ENCODE measurements around the gene LRRC27. TPM values are rescaled to one million over a fixed set of nuclear protein-coding genes. Genes with fewer than 3 reads are reported as not detected.
"Not testable (repeated sequence)": the region's sequence is repeated elsewhere in the genome, so short reads cannot be mapped to it uniquely, and the experiment has no call there.

LRRC27 gene
- total RNA-seq, 1 experiment from 2014 or later: 4.1 TPM

DNA sequence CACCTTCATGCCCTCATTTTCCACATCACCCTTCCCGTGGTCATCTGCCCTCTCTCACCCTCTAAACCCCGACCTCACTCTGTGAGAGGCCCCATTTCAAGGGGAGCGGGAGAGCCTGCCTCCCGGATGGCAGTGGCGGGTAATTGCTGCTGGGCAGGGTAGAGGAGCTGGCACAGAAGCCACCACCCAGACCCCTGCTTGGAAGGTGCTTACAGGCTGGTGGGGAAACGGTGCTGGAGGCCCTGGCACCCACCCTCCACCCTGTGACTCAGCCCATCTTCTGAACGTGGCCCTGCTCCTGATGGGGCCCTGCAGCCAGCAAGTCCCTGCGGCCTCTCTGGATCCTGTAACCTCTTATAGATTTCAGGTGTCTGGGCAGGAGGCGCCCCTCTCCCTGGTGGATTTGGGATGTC is 54.4 kb downstream of the LRRC27 start:
- RAD21 ChIA-PET (ENCODE audit: low non-redundant PET in 1 of 2, low total read pairs in 2 of 2, uncharacterized antibody in 2 of 2, unreplicated experiment in 2 of 2): no interaction called here
- no peak overlapping the region for H3K4me3 ChIP-seq (replicated peaks in 1 of 2; ENCODE audit: low read depth in 1 of 2, low read length in 2 of 2)
- no peaks in the 10 kb centered on the region for H3K79me2 ChIP-seq (ENCODE audit: insufficient read depth, low read length)
- no peak for DNase-seq (ENCODE audit: low read depth, low spot score)
- no peak overlapping the region for H3K4me2 ChIP-seq (ENCODE audit: low read length)
- peaks cover 0 to 5% of the 10 kb centered on the region in 2 experiments; a peak in 1 of 4 replicates for H3K4me1 ChIP-seq (ENCODE audit: control insufficient read depth in 1 of 2, insufficient read depth in 2 of 2, low read length in 2 of 2)
- no peaks in the 10 kb centered on the region for H3K27me3 ChIP-seq (ENCODE audit: insufficient read depth, low read length)
- H3K9ac ChIP-seq (ENCODE audit: low read length): no peak overlapping the region
- H4K20me1 ChIP-seq (ENCODE audit: insufficient read depth): no peaks in the 10 kb centered on the region
- H3K9me2 ChIP-seq (ENCODE audit: insufficient read depth): no peaks in the 10 kb centered on the region
- no peak overlapping the region for H3K27ac ChIP-seq (ENCODE audit: low read depth, low read length)
- TF ChIP-seq, protein P1, sequence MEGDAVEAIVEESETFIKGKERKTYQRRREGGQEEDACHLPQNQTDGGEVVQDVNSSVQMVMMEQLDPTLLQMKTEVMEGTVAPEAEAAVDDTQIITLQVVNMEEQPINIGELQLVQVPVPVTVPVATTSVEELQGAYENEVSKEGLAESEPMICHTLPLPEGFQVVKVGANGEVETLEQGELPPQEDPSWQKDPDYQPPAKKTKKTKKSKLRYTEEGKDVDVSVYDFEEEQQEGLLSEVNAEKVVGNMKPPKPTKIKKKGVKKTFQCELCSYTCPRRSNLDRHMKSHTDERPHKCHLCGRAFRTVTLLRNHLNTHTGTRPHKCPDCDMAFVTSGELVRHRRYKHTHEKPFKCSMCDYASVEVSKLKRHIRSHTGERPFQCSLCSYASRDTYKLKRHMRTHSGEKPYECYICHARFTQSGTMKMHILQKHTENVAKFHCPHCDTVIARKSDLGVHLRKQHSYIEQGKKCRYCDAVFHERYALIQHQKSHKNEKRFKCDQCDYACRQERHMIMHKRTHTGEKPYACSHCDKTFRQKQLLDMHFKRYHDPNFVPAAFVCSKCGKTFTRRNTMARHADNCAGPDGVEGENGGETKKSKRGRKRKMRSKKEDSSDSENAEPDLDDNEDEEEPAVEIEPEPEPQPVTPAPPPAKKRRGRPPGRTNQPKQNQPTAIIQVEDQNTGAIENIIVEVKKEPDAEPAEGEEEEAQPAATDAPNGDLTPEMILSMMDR (IDR thresholded peaks at IDR 0.05 in 2 of 3, conservative IDR thresholded peaks at IDR 0.05 in 1 of 3; ENCODE audit: borderline replicate concordance in 1 of 3, insufficient read depth in 1 of 3, low read depth in 2 of 3, low read length in 2 of 3): no peak
- TF ChIP-seq FOSL1 (IDR thresholded peaks at IDR 0.05; ENCODE audit: low read depth) (no peak), RAD21 (IDR thresholded peaks at IDR 0.05; ENCODE audit: low read depth) (no peak)
- intact Hi-C loops (cut with micrococcal nuclease): no loop called here
- no peaks in the 10 kb centered on the region for H3K36me3 ChIP-seq (ENCODE audit: control insufficient read depth in 1 of 2, insufficient read depth in 2 of 2, low read length in 2 of 2)
- H2AFZ ChIP-seq (ENCODE audit: low read depth, low read length, poor library complexity, severe bottlenecking): no peak overlapping the region
- no peaks in the 10 kb centered on the region for H3K9me3 ChIP-seq (ENCODE audit: control insufficient read depth in 1 of 2, insufficient read depth in 1 of 2, low read depth in 1 of 2, low read length in 2 of 2)
- no TSS peak for BruUV-seq (replicated peaks)
- POLR2A ChIA-PET: no interaction called here
- CTCF ChIA-PET: no interaction called here
- ATAC-seq: no peak

DNA sequence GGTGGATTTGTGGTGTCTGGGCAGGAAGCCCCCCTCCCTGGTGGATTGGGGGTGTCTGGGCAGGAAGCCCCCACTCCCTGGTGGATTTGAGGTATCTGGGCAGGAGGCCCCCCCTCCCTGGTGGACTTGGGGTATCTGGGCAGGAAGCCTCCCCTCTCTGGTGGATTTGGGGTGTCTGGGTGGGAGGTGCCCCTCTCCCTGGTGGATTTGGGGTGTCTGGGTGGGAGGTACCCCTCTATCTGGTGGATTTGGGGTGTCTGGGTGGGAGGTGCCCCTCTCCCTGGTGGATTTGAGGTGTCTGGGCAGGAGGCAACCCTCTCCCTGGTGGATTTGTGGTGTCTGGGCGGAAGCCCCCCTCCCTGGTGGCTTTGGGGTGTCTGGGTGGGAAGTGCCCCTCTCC is 54.9 kb downstream of the LRRC27 start:
- H3K27ac ChIP-seq (ENCODE audit: low read depth, low read length); H3K79me2 ChIP-seq (ENCODE audit: insufficient read depth, low read length); H3K9me2 ChIP-seq (ENCODE audit: insufficient read depth); H3K27me3 ChIP-seq (ENCODE audit: insufficient read depth, low read length); H3K4me1 ChIP-seq (ENCODE audit: control insufficient read depth in 1 of 2, insufficient read depth in 2 of 2, low read length in 2 of 2); DNase-seq (ENCODE audit: low read depth, low spot score); RAD21 ChIA-PET (ENCODE audit: low non-redundant PET in 1 of 2, low total read pairs in 2 of 2, uncharacterized antibody in 2 of 2, unreplicated experiment in 2 of 2); H3K4me3 ChIP-seq (replicated peaks in 1 of 2; ENCODE audit: low read depth in 1 of 2, low read length in 2 of 2); H3K36me3 ChIP-seq (ENCODE audit: control insufficient read depth in 1 of 2, insufficient read depth in 2 of 2, low read length in 2 of 2); H4K20me1 ChIP-seq (ENCODE audit: insufficient read depth); ATAC-seq; CTCF ChIA-PET; H3K9ac ChIP-seq (ENCODE audit: low read length); POLR2A ChIA-PET; H3K9me3 ChIP-seq (ENCODE audit: control insufficient read depth in 1 of 2, insufficient read depth in 1 of 2, low read depth in 1 of 2, low read length in 2 of 2); H2AFZ ChIP-seq (ENCODE audit: low read depth, low read length, poor library complexity, severe bottlenecking); H3K4me2 ChIP-seq (ENCODE audit: low read length); BruUV-seq (replicated peaks): not testable (repeated sequence)
- intact Hi-C loops (cut with micrococcal nuclease): loop anchor here (1.0 kb wide), 1 partner anchor 66 kb away; no protein-coding TSS in a partner anchor
